HCT116 (cell line): ENCODE data around the gene HSPG2. TPM values are rescaled to one million over a fixed set of nuclear protein-coding genes. Genes with fewer than 3 reads are reported as not detected.

Source experiments
- ATAC-seq: fragments of 200-7000 bp; cut with Tn5 transposase; 2 replicates; pipeline ENCODE4 v1.9.1; 2020; ENCODE audit warnings: mild to moderate bottlenecking, moderate library complexity
- BruUV-seq: library from RNA; stranded (reverse); fragments of 400-500 nt; replicated peaks from 2 replicates; lab custom pipeline; 2021; lab: Mats Ljungman, UMichigan
- CTCF ChIA-PET: fragments of 300-600 bp; sonication (Branson Sonifier 250); formaldehyde crosslinking; loops from one replicate; lab custom pipeline; 2021; ENCODE audit warnings: antibody characterized with exemption; lab: Charles Lee
- POLR2A ChIA-PET: fragments of 300-600, 350-600 bp; sonication (Branson Sonifier 250); formaldehyde crosslinking; loops from one replicate; lab custom pipeline; 2021; ENCODE audit warnings: antibody characterized with exemption; lab: Charles Lee
- RAD21 ChIA-PET, 2 experiments: fragments of 300-600 bp; sonication (Branson Sonifier 250); formaldehyde crosslinking; loops; one replicate each; lab custom pipeline; 2023; ENCODE audit warnings: low total read pairs in 2 of 2; ENCODE audit not compliant: uncharacterized antibody in 2 of 2, unreplicated experiment in 2 of 2, low non-redundant PET in 1 of 2; lab: Charles Lee
- DNase-seq: peaks from one replicate; pipeline ENCODE4 v3.0.0-alpha.2; 2010; ENCODE audit warnings: low read depth, low spot score
- H2AFZ ChIP-seq: fragments of 200-600 bp; shearing (Covaris generic), sonication (generic); 2 replicates; pipeline ENCODE4 v1.6.1; 2017; ENCODE audit warnings: low read depth, mixed run types, mixed read lengths, antibody characterized with exemption, low read length; ENCODE audit not compliant: poor library complexity, severe bottlenecking
- H3K27ac ChIP-seq: 2 replicates; pipeline ENCODE4 v1.5.1; 2012; ENCODE audit warnings: low read depth, low read length
- H3K27me3 ChIP-seq: fragments of 200-600 bp; sonication (generic); 2 replicates; pipeline ENCODE4 v1.6.1; 2016; ENCODE audit warnings: mixed run types, low read length, mixed read lengths; ENCODE audit not compliant: insufficient read depth
- H3K36me3 ChIP-seq, 2 experiments: fragments of 200-500 bp in 1 of 2; fragments of 200-600 bp in 1 of 2; sonication (Bioruptor generic) in 1 of 2; sonication (generic) in 1 of 2; 2 replicates each; pipeline versions ENCODE4 v1.5.1 to v1.6.1; 2014 to 2016; ENCODE audit warnings: low read length in 2 of 2, inconsistent platforms in 1 of 2, mixed read lengths in 1 of 2, mixed run types in 1 of 2; ENCODE audit not compliant: insufficient read depth in 2 of 2, control insufficient read depth in 1 of 2
- H3K4me1 ChIP-seq, 2 experiments: fragments of 200-600 bp in 1 of 2; sonication (generic) in 1 of 2; 2 replicates each; pipeline versions ENCODE4 v1.5.1 to v1.6.1; 2012 to 2017; ENCODE audit warnings: low read length in 2 of 2, inconsistent platforms in 1 of 2, mild to moderate bottlenecking in 1 of 2, mixed read lengths in 1 of 2, mixed run types in 1 of 2, moderate library complexity in 1 of 2; ENCODE audit not compliant: insufficient read depth in 2 of 2, control insufficient read depth in 1 of 2
- H3K4me2 ChIP-seq: fragments of 200-600 bp; sonication (generic); 2 replicates; pipeline ENCODE4 v1.6.1; 2017; ENCODE audit warnings: mixed run types, low read length, mixed read lengths
- H3K4me3 ChIP-seq, 2 experiments: fragments of 200-600 bp in 1 of 2; sonication (generic) in 1 of 2; replicated peaks in 1 of 2; 2 replicates each; pipeline ENCODE4 v1.5.1; 2011 to 2016; ENCODE audit warnings: low read length in 2 of 2, control low read depth in 1 of 2, low read depth in 1 of 2, mild to moderate bottlenecking in 1 of 2, mixed read lengths in 1 of 2, mixed run types in 1 of 2
- H3K79me2 ChIP-seq: fragments of 200-600 bp; sonication (generic); 2 replicates; pipeline ENCODE4 v1.6.1; 2017; ENCODE audit warnings: mild to moderate bottlenecking, mixed run types, low read length, moderate library complexity, mixed read lengths; ENCODE audit not compliant: insufficient read depth
- H3K9ac ChIP-seq: fragments of 200-600 bp; sonication (generic); 2 replicates; pipeline ENCODE4 v1.6.1; 2016; ENCODE audit warnings: low read length, mixed read lengths
- H3K9me2 ChIP-seq: fragments of 200-600 bp; sonication (generic), shearing (Covaris generic); 2 replicates; pipeline ENCODE4 v1.6.1; 2017; ENCODE audit warnings: mixed run types, mild to moderate bottlenecking, moderate library complexity; ENCODE audit not compliant: insufficient read depth
- H3K9me3 ChIP-seq, 2 experiments: fragments of 200-500 bp in 1 of 2; fragments of 200-600 bp in 1 of 2; sonication (Bioruptor generic) in 1 of 2; sonication (generic) in 1 of 2; 2 replicates each; pipeline ENCODE4 v1.6.1; 2014 to 2017; ENCODE audit warnings: low read length in 2 of 2, mixed read lengths in 2 of 2, inconsistent platforms in 1 of 2, low read depth in 1 of 2, mild to moderate bottlenecking in 1 of 2, mixed run types in 1 of 2, moderate library complexity in 1 of 2; ENCODE audit not compliant: control insufficient read depth in 1 of 2, insufficient read depth in 1 of 2
- H4K20me1 ChIP-seq: fragments of 200-600 bp; sonication (generic), shearing (Covaris generic); 2 replicates; pipeline ENCODE4 v1.6.1; 2017; ENCODE audit warnings: mixed run types, mild to moderate bottlenecking, moderate library complexity; ENCODE audit not compliant: insufficient read depth
- CBX3 ChIP-seq: IDR thresholded peaks from 2 replicates; pipeline ENCODE4 v1.6.1; 2012; ENCODE audit warnings: low read depth
- CEBPB ChIP-seq: IDR thresholded peaks from 2 replicates; pipeline ENCODE4 v1.6.1; 2012; ENCODE audit warnings: low read depth
- CTCF ChIP-seq, 3 experiments: fragments of 200-600 bp in 1 of 3; sonication (generic) in 1 of 3; IDR thresholded peaks in 2 of 3; conservative IDR thresholded peaks in 1 of 3; 2 replicates each; pipeline ENCODE4 v1.5.1; 2012 to 2017; ENCODE audit warnings: low read depth in 2 of 3, low read length in 2 of 3, antibody characterized with exemption in 1 of 3, borderline replicate concordance in 1 of 3, control low read depth in 1 of 3, mild to moderate bottlenecking in 1 of 3, mixed read lengths in 1 of 3, mixed run types in 1 of 3, moderate library complexity in 1 of 3; ENCODE audit not compliant: insufficient read depth in 1 of 3
- FOSL1 ChIP-seq: IDR thresholded peaks from 2 replicates; pipeline ENCODE4 v1.6.1; 2012; ENCODE audit warnings: low read depth
- JUND ChIP-seq: IDR thresholded peaks from 2 replicates; pipeline ENCODE4 v1.6.1; 2012
- POLR2A ChIP-seq: IDR thresholded peaks from 2 replicates; pipeline ENCODE4 v1.7.0; 2011; ENCODE audit warnings: borderline replicate concordance; ENCODE audit not compliant: insufficient read depth, insufficient read length; ENCODE audit errors: extremely low read depth
- POLR2AphosphoS5 ChIP-seq: IDR thresholded peaks from 2 replicates; pipeline ENCODE4 v1.6.1; 2011; ENCODE audit warnings: mild to moderate bottlenecking, low read depth, low read length, moderate library complexity
- YY1 ChIP-seq: IDR thresholded peaks from 2 replicates; pipeline ENCODE4 v1.6.1; 2011; ENCODE audit warnings: low read length, low read depth, moderate library complexity, mild to moderate bottlenecking; ENCODE audit not compliant: insufficient replicate concordance; ENCODE audit errors: extremely low read depth
- intact Hi-C: fragments of 100-400 bp; cut with micrococcal nuclease; formaldehyde crosslinking; loops from 2 replicates; pipeline ENCODE4 v1.10.0; 2022
- total RNA-seq: library from RNA; stranded (reverse); gene quantifications from one replicate; pipeline ENCODE4 v1.2.1, GENCODE V29; 2021; ENCODE audit not compliant: unreplicated experiment
- TF ChIP-seq, protein P1 (sequence below): IDR thresholded peaks from 2 replicates; pipeline ENCODE4 v1.6.1; 2012

The HSPG2 gene
- total RNA-seq, 1 experiment from 2014 or later, result 55.7 TPM

- no TSS peak for BruUV-seq
- CTCF ChIA-PET, result no interaction called here
Measured at GRCh38 chr1:21941370-21941769, 4.3 kb upstream of the HSPG2 start.

More at GRCh38 chr1:21941370-21941769, 4.3 kb upstream of the HSPG2 start:
- Histone ChIP-seq H3K27ac (no peak overlapping the region), H3K27me3 (no peaks in the 10 kb centered on the region), H3K36me3 (no peaks in the 10 kb centered on the region), H3K4me3 (no peak overlapping the region), H4K20me1 (no peaks in the 10 kb centered on the region), H3K9me3 (no peaks in the 10 kb centered on the region), H3K9me2 (no peaks in the 10 kb centered on the region), H3K4me2 (no peak overlapping the region), H3K79me2 (peaks cover 2% of the 10 kb centered on the region; the same call in 1 of the 2 replicates), H3K9ac (no peak overlapping the region), H2AFZ (no peak overlapping the region), H3K4me1 (peaks cover 26 to 60% of the 10 kb centered on the region in 2 experiments)
- DNase-seq, result no peak
- POLR2A ChIA-PET, result no interaction called here
- no peak for ATAC-seq
- RAD21 ChIA-PET, result no interaction called here
- intact Hi-C loops, result no loop called here
- TF ChIP-seq POLR2AphosphoS5 (no peak), CBX3 (no peak), CEBPB (no peak), POLR2A (no peak), CTCF (IDR thresholded peaks at IDR 0.05 in 2 of 3, conservative IDR thresholded peaks at IDR 0.05 in 1 of 3; ENCODE audit: borderline replicate concordance in 1 of 3, insufficient read depth in 1 of 3, low read depth in 2 of 3, low read length in 2 of 3) (no peak), FOSL1 (no peak), YY1 (no peak), JUND (no peak)
- TF ChIP-seq, protein P1, sequence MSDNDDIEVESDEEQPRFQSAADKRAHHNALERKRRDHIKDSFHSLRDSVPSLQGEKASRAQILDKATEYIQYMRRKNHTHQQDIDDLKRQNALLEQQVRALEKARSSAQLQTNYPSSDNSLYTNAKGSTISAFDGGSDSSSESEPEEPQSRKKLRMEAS, result no peak
